GM12872 (cell line): ENCODE results near the gene KANSL1L.

Experiments
- TF ChIP-seq, protein P1 (sequence below): IDR thresholded peaks from 3 replicates; pipeline ENCODE4 v1.5.1; 2011; ENCODE audit warnings: low read depth, mild to moderate bottlenecking, low read length, moderate library complexity; ENCODE audit not compliant: insufficient read depth

Gene KANSL1L

GRCh38 chr2:210188755-210189154 is 17.5 kb upstream of the KANSL1L start:
- TF ChIP-seq, protein P1, sequence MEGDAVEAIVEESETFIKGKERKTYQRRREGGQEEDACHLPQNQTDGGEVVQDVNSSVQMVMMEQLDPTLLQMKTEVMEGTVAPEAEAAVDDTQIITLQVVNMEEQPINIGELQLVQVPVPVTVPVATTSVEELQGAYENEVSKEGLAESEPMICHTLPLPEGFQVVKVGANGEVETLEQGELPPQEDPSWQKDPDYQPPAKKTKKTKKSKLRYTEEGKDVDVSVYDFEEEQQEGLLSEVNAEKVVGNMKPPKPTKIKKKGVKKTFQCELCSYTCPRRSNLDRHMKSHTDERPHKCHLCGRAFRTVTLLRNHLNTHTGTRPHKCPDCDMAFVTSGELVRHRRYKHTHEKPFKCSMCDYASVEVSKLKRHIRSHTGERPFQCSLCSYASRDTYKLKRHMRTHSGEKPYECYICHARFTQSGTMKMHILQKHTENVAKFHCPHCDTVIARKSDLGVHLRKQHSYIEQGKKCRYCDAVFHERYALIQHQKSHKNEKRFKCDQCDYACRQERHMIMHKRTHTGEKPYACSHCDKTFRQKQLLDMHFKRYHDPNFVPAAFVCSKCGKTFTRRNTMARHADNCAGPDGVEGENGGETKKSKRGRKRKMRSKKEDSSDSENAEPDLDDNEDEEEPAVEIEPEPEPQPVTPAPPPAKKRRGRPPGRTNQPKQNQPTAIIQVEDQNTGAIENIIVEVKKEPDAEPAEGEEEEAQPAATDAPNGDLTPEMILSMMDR = no peak

- TF ChIP-seq, protein P1 = no peak
Observed at GRCh38 chr2:210188190-210188589, 17.0 kb upstream of the KANSL1L start.

- TF ChIP-seq, protein P1 = no peak
Observed at GRCh38 chr2:210180477-210180876, 9.3 kb upstream of the KANSL1L start.

DNA sequence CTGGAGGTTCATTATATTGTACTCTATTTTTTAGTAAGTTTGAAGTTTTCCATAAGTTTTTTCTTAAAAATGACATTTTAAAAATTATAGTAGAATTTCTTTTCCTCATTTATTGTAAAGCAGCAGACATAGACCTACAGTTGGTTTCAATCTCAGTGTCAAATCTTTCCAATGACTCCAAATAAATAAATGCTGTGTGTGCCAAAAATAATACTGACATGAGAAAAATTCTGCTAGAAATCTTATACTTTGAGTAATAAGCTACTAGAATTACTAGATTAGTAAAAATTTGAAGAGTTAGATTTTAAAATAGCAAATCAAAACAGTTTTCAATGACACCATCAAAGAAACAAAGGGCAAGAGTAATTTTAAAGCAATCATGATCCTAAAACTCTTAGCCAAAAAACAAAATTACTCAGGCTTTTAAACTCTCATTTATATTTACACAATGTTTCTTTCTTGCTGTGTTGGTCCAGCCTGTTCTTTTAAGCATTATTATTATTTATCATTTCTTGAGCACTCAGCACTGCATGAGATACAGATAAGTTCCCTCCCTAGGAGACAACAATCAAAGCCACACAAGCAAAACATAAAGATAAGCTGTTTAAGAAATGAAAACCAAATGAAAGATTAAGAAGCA is 8.3 kb upstream of the KANSL1L start:
- TF ChIP-seq, protein P1 = no peak

DNA sequence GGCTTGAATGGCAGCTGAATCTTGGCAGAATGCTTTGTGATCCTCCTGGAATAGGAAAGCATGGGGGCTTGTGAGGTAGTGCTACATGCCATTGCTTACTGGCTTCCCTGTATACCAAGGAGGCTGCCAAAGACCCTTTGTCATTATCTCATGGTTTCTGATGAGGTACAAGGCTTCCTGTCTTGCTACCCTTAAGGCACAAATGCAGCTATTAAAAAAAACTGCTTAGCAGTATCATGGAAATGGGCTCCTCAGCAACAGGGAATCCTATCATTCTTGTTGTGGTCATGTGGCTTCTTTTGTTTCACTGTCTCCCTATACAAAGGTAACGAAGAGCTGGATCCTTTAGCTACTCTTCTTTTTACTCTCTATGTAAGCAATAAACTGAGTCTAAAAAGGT is 6.6 kb upstream of the KANSL1L start:
- TF ChIP-seq, protein P1 = no peak

DNA sequence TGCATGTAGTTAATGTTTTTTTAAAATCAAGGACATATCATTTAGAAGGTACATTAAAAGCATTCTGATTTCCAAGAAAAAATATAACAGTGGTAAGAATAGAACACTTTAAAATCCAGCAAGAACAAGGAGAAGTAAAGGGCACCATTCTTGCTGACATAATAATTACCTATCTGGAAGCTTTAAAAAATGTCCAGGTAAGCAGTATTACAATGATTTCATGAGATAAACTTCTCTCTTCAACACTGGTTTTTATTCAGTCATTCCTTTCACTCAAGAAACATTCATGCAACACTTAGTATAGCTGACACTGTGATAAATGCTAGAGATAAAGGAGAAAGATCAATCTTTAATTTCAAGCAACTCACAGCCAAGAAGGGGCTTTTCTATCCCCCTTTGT is 2.9 kb upstream of the KANSL1L start:
- TF ChIP-seq, protein P1 = no peak

- TF ChIP-seq, protein P1 = no peak
Observed at GRCh38 chr2:210172219-210172575, 988 bp upstream of the KANSL1L start.
